ENCODE data around the gene ZHX3. TPM values are rescaled to one million over a fixed set of nuclear protein-coding genes. Genes with fewer than 3 reads are reported as not detected.
"Not testable (repeated sequence)": the region's sequence is repeated elsewhere in the genome, so short reads cannot be mapped to it uniquely, and the experiment has no call there.

ZHX3 gene
- total RNA-seq, 2 donors from 2014 or later = 31.7 to 35.3 TPM

DNA sequence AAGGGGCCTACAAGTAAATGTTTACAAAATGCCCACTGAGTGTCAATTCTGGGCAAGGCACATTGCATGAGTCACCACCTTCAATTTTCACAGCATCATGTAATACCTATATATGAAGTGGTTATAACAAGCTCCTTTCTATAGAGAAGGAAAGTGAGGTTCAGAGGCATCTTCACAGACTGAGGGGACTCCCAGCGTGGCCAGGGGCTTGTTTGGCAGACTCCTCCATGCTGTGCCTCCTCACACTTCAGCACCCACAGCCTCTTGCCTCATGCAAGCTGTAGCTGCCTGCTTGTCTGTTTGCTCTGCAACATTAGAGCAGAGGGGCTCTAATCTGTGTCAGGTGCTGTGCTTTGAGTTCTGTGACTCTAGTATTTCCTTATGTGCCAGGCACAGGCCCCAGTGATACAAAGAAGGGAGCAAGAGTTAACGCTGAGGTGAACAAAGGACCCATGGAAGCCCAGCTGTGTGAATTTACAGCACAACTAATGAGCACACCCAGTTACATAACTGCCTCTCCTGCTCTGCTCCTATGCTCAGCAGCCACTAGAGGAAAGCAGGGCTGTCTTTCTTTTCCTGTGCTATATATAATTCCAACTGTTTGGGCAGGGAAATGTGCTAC lies 72.3 kb downstream of the ZHX3 start:
- DNase-seq (no peak), ATAC-seq (peak; percentile 74)
- intact Hi-C loops (cut with DNase I, micrococcal nuclease) = no loop called here

DNA sequence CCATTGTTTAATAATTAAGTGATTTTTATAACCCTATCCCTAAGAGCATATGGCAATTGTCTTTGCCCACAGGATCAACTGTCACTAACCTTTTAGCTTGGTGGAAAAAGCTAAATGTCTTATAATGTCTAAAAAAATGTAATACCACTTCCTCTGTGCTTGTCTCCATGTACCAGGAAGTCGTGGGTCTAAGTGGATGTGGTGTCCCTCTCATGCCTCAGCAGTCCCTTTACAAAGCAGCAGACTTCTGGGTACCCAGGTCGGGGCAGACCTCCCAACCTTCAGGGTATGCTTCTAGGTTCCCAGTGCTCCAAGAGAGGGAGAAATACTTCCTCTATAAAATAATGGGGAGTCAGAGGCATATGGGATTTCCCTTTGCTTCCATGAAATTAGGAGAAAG lies 74.7 kb downstream of the ZHX3 start:
- DNase-seq (no peak), ATAC-seq (no peak)
- intact Hi-C loops (cut with DNase I, micrococcal nuclease) = no loop called here

DNA sequence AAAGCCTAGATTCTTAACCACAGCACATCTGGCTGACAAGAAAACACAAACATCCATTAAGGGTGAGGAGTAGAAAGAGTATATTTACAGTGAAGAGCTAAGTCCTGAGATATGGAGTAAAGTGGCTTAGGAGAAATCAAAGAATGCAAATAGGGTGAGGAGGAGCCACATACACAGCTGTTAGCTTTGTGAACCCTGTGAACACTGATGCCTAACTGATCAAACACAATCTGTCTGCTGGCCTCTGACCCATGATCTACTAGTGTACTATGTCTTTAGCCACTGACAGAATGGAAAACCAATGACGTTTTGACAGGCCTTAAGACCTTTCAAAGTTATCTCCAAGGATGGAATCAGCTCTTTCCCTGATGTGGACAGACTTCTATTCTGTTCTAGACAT lies 75.2 kb downstream of the ZHX3 start:
- DNase-seq (no peak), ATAC-seq (no peak)
- intact Hi-C loops (cut with DNase I, micrococcal nuclease) = no loop called here

DNA sequence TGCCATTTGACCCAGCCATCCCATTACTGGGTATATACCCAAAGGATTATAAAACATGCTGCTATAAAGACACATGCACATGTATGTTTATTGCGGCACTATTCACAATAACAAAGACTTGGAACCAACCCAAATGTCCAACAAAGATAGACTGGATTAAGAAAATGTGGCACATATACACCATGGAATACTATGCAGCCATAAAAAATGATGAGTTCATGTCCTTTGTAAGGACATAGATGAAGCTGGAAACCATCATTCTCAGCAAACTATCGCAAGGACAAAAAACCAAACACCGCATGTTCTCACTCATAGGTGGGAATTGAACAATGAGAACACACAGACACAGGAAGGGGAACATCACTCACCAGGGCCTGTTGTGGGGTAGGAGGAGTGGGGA lies 80.3 kb downstream of the ZHX3 start:
- not testable (repeated sequence) for ATAC-seq

DNA sequence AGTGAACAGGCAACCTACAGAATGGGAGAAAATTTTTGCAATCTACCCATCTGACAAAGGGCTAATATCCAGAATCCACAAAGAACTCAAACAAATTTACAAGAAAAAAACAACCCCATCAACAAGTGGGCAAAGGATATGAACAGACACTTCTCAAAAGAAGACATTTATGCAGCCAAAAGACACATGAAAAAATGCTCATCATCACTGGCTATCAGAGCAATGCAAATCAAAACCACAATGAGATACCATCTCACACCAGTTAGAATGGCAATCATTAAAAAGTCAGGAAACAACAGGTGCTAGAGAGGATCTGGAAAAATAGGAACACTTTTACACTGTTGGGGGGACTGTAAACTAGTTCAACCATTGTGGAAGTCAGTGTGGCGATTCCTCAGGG lies 80.7 kb downstream of the ZHX3 start:
- DNase-seq; intact Hi-C loops (cut with DNase I, micrococcal nuclease); ATAC-seq: not testable (repeated sequence)

More for the DNA sequence above, 80.3 kb downstream of the ZHX3 start:
- DNase-seq; intact Hi-C loops (cut with DNase I, micrococcal nuclease): not testable (repeated sequence)

DNA sequence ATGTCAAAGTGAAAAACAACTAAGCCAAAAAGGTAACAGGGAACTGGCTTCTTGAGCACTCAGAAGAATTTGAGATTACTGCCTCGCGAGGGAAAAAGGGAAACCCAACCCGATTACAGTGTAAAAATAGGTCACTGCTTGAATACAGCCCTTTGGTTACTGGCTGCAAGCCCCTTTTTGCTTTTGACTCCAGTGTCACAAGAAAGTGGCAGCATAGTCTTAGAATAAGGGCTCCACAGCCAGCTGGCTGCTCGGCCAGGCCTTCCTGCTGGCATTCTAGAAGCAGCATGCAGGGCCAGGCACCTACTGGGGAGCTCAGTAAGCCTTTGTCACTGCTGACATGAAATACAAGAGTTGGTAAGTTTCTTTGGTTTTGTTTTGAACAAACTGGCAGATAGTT lies 83.0 kb downstream of the ZHX3 start:
- DNase-seq = no peak
- intact Hi-C loops (cut with DNase I, micrococcal nuclease) = loop anchor here in 1 of 2 donors (5.0 kb wide), 1 partner anchor 62 kb away; no protein-coding TSS in a partner anchor
- no peak for ATAC-seq

DNA sequence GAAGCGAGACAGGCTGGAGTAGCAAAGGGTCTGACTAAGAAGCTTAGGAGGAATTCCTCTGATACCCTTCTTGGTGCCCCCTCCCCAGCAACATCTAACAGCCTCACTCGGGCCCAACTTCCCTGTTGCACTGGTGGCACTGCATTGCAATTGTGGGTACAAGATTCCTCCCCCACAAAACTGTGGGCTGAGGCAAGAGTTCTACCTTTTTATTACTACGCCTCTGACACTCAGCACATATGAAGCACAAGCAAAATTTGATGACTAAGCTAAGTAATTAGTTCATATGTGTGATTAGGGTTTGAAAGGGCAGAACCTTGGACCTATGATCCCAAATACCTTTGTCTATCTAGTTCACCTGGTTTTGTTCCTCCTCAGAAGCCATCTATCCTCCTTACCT lies 83.5 kb downstream of the ZHX3 start:
- DNase-seq (no peak), ATAC-seq (peak; percentile 48)
- intact Hi-C loops (cut with DNase I, micrococcal nuclease) = loop anchor here in 1 of 2 donors (5.0 kb wide), 1 partner anchor 62 kb away; no protein-coding TSS in a partner anchor

DNA sequence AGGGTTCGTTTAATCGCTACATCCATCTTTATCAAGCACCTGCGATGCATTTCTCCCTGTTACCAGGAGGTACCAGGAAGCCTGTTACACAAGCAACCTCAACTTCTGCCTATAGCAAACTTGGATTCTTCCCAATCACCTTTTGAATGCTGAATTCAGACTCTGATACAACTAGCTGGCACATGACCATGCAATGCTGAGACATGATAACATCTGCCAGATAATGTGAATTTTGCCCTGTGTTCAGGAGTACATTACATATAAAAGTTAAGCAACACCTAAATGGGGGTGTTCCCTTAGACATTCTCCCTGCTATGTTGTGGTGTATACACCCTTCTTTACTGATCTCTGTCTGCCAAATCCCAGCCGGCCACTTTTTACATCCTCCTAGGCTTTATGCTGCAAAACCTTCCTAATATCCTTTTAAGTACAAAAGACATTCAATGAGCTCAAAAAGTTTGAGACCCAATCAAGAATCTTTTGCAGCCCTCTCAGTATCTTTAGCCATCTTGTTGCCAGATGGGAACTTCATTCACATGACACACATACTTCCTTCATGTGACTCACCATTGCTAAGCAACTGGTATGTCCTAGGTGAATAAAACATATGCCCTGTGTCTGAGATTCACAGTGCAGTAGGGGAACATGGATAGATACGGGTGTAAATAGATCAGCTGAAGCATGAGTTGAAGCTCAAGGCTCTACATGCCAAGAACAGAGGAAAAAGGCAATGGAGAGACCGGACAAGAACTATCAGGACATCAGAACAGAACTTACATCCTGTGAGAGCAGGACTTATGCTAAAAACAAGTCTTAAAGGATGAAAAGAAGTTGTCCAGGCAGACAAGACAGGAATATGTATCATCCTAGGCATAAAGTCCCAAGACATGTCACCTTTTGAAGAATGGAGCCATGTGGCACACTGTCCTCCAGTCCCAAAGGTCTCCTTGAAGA lies 84.3 kb downstream of the ZHX3 start:
- ATAC-seq = peak; percentile 70
- DNase-seq = no peak
- intact Hi-C loops (cut with DNase I, micrococcal nuclease) = loop anchor here in 1 of 2 donors (5.0 kb wide), 1 partner anchor 61 kb away; no protein-coding TSS in a partner anchor

DNA sequence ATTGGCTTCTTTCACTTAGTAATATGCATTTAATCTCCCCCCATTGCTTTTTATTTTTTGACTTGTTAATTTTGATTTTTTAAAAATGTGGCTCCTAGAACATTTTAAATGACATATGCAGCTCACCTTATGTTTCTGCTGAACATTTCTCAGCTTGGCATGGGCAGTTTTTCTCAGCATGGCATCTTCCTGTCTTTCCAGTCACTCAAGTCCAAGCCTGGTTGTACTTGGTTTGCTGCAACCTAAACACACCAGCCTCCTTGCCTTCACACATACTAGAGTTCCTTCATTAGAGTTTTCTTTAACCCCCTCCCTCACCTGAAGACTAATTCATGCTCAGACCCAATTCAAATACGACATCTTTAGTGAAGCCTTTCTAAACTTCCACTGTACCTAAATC lies 86.4 kb downstream of the ZHX3 start:
- intact Hi-C loops (cut with DNase I, micrococcal nuclease) = loop anchor here in 1 of 2 donors (5.0 kb wide), 1 partner anchor 59 kb away; no protein-coding TSS in a partner anchor
- ATAC-seq = no peak
- DNase-seq = no peak

DNA sequence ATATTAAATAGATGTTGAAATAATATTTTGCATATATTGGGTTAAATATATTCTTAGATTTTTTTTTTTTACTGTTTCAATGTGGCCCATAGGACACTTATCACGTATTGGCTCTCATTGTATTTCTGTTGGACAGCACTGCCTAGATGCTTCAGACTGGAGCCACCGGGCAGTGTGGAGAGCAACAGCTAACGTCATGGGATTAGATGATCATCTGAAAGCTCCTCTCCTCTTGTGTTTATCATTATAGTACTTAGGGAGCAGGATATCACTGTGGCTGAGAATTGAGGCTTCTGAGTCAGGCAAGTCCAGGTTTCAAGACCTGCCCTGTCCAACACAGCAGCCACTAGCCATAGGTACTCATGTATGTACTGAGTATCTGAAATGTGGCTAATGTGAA lies 87.4 kb downstream of the ZHX3 start:
- ATAC-seq (no peak), DNase-seq (no peak)
- intact Hi-C loops (cut with DNase I, micrococcal nuclease) = loop anchor here in 1 of 2 donors (5.0 kb wide), 1 partner anchor 58 kb away; no protein-coding TSS in a partner anchor

DNA sequence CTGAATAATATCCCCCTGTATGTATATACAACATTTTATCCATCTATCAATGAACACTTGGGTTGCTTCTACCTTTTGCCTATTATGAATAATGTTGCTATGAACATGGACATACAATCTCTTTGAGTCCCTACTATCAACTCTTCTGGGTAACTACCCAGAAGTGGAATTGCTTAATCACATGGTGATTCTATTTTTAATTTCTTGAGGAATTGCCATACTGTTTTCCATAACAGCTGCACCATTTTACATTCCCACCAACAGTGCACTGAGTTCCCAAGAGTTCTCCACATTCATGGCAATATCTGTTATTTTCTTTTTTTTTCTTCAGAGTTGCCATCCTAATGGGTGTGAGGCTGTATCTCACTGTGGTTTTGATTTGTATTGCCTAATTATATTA lies 88.3 kb downstream of the ZHX3 start:
- no peak for DNase-seq
- intact Hi-C loops (cut with DNase I, micrococcal nuclease) = no loop called here
- ATAC-seq = no peak

DNA sequence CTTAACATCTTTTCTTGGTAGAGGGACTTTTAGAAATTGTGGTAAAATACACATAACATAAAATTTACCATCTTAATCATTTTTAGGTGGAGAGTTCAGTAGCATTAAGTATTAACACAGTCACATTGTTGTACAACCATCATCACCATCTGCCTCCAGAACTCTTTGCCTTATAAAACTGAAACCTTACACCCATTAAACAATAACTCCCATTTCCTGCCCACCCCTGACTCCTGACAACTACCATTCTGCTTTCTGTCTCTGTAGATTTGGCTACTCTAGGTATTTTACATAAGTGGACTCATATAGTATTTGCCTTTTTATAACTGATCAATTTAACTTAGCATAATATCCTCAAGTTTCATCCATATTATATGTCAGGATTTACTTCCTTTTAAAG lies 88.7 kb downstream of the ZHX3 start:
- DNase-seq (no peak), ATAC-seq (no peak)
- intact Hi-C loops (cut with DNase I, micrococcal nuclease) = no loop called here

DNA sequence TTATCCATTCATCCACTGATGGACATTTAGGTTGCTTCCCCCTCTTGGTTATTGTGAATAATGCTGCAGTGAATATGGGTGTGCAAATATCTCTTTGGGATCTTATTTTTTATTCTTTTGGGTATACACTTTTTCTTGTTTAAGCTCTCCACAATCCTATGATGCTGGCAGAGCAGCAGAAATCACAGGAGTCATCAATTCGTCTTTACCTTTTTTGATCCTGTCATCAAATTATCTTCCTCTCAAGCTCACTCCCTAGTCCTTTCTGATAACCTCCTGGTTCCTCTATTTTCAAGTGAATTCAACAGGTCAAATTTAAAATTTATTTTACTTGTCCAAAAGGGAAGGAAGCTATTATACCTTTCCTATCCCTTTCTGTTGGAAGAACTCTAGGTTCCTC lies 91.1 kb downstream of the ZHX3 start:
- intact Hi-C loops (cut with DNase I, micrococcal nuclease) = no loop called here
- DNase-seq = no peak
- no peak for ATAC-seq

DNA sequence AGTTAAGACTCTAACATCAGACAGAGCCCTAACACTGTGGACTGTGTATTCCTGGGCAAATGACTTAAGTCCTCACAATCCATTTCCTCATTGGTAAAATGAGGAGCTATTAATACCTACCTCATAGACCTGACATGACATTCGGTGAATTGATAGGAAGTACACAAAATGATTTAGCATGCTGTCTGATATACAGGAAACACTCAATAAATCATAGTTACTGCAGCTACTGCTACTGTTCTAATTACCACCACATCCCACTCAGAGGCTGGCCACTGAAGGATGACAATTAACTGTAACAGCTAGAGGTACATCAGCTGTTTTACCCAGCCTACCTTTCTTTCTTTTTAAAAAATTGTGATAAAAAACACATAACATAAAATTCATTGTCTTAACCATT lies 92.4 kb downstream of the ZHX3 start:
- intact Hi-C loops (cut with DNase I, micrococcal nuclease) = no loop called here
- DNase-seq (no peak), ATAC-seq (no peak)

DNA sequence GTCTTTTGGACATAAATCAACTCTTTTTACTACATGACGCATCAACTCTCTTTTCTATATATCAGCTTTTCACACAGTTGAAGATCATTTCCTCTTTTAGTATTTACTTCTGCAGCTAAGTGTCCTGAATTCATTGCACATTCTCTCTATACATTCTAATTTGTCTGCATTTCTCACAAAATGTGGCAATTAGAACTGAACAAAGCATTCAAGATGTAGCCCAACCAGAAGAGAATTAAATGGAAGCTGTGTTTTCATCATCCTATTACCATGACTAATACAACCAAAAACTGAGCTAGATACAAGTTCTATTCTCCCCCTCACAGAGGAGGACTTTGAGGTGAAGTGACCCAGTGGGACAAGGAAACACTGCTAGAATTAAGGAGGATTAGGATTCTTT lies 93.2 kb downstream of the ZHX3 start:
- no peak for ATAC-seq

DNA sequence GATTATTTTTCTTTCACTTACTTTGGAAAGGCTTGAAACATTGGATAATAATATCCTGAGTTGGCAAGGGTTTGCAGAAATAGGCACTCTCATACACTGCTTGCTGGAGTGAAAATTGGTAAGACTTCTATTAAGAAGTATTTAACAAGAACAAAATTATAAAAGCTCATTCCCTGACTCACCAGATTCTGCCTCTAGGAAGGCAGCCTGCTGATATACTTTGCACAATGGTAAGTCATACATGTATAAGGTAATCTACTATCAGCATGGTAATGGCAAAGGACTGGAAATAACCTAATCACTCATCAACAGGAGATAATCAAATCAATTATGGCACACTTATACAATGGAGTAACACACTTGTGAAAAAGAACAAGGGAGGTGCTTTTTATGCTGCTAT lies 94.4 kb downstream of the ZHX3 start:
- ATAC-seq (no peak), DNase-seq (no peak)
- intact Hi-C loops (cut with DNase I, micrococcal nuclease) = no loop called here

More for the DNA sequence above, 93.2 kb downstream of the ZHX3 start:
- DNase-seq = no peak
- intact Hi-C loops (cut with DNase I, micrococcal nuclease) = no loop called here

DNA sequence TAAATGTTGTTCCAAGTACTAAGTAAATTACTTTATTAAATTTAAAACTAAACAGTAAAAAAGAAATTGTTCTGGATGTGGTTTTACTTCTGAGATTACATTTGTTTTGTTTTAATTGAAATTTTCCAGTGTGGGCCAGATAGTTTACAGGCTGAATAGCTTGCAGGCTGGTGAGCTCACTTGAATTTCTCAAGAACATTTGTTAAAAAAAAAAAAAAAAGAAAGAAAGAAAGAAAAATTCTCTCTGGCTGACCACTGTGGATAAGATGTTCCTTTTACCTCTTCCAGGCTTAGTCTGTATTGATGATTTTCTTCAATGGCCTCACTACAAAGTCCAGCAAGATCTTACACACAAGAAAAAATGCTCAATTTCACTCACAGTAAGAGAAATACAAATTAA lies 94.8 kb downstream of the ZHX3 start:
- no peak for DNase-seq
- intact Hi-C loops (cut with DNase I, micrococcal nuclease) = no loop called here

DNA sequence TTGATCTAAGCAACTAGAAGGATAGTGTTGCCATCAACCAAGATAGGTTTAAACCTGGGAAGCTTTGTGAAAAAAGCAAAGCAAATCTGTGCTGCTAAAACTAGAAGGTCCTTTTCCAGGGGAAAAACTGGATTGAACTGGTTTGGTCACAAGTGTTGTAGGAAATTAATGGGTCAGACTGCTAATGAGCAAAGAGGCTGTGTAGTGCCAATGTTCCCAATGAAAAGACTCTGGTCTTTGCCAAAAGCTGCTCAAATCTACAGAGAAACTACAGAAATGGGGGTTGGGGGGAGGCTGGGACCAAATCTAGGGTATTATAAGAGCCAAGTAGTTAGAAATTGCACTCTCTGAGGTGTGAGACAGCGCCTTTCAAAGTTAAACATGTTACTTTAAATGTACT lies 95.2 kb downstream of the ZHX3 start:
- intact Hi-C loops (cut with DNase I, micrococcal nuclease) = no loop called here
- DNase-seq (no peak), ATAC-seq (no peak)

More for the DNA sequence above, 94.8 kb downstream of the ZHX3 start:
- ATAC-seq = no peak

DNA sequence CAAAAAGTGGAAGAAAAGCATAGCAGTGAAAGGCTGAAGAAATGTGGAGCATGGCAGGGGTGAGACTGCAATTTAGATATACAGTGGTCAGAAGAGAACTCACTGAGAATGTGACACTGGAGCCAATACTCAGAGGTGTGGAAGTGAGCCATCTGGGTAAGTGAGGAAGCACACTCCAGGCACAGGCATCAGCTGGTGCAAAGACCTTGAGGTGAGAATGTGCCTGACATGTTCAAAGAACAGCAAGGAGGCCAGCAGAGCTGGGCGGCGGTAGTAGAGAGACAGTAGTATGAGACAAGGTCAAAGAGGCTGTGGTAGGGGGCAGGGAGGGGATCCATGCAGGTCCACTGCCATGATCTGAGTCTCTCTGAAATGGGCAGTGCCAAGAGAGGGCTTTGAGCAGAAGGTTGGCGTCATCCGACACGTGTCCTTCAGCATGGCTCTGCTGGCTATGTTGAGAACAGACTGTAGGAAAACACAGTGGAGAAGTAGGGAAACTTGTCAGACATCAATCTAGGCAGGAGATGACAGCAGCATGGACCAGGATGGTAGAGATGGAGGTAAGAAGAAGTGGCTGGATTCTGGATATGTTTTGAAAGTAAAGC lies 95.8 kb downstream of the ZHX3 start:
- ATAC-seq (no peak), DNase-seq (no peak)
- intact Hi-C loops (cut with DNase I, micrococcal nuclease) = no loop called here

DNA sequence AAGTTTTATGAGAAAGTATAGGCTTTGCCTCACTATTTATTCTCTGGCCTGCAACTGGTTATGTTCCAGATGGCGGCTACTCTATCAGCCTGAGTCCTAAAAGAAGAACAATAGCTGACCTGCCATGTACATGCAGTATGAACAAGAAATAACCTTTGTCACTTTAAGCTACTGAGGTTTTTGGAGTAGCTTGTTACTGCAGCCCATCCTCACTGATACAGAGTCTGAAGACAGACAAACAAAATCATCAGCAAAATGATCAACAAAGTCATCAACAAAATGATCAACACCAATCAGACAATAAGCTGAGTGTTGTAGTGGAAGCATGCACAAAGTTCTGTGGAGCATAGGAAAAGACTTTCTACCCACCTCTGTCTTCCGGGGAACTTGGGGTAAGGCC lies 97.7 kb downstream of the ZHX3 start:
- no peak for DNase-seq
- intact Hi-C loops (cut with DNase I, micrococcal nuclease) = no loop called here
- no peak for ATAC-seq

Measured in left colon (tissue), 2 donors.